ENCODE results near the gene HADH. TPM values are rescaled to one million over a fixed set of nuclear protein-coding genes. Genes with fewer than 3 reads are reported as not detected.

The HADH gene
- total RNA-seq, 2 donors from 2014 or later = 32.5 to 53.0 TPM

- no peak for TF ChIP-seq CTCF (conservative IDR thresholded peaks at IDR 0.05)
- DNase-seq = no peak
- no peaks in the 10 kb centered on the region for H3K9me3 ChIP-seq (ENCODE audit: control insufficient read depth, low read length)
- Mint-ChIP-seq H3K4me1 (no peaks in the 10 kb centered on the region), H3K4me3 (no peak overlapping the region), H3K27ac (no peak overlapping the region), H3K27me3 (ENCODE audit: insufficient read depth) (no peaks in the 10 kb centered on the region), H3K9me3 (no peaks in the 10 kb centered on the region), H3K36me3 (ENCODE audit: low read depth) (no peaks in the 10 kb centered on the region)
- no peak overlapping the region for H3K4me3 ChIP-seq (ENCODE audit: low read length)
- H3K4me1 ChIP-seq (ENCODE audit: control insufficient read depth, insufficient read depth, low read length) = no peaks in the 10 kb centered on the region
- no peaks in the 10 kb centered on the region for H3K36me3 ChIP-seq (ENCODE audit: control insufficient read depth, insufficient read depth, low read length)
- WGBS, 2 experiments (ENCODE audit: insufficient coverage in 1 of 2, insufficient read length in 1 of 2) = 70 to 93% methylated on average over 3 to 10 of the region's 10 CpGs
- no peak overlapping the region for H3K9ac ChIP-seq (ENCODE audit: extremely low read depth, low read length, poor library complexity, severe bottlenecking)
- no peaks in the 10 kb centered on the region for H3K27me3 ChIP-seq (ENCODE audit: control insufficient read depth, insufficient read depth, low read length, poor library complexity, severe bottlenecking)
- no peak overlapping the region for H3K27ac ChIP-seq (ENCODE audit: low read depth, low read length)
Measured at GRCh38 chr4:108051343-108051742, 61.7 kb downstream of the HADH start.

- no peaks in the 10 kb centered on the region for H3K36me3 Mint-ChIP-seq (ENCODE audit: low read depth)
- H3K4me1 Mint-ChIP-seq = no peaks in the 10 kb centered on the region
- no peak overlapping the region for H3K4me3 Mint-ChIP-seq
- H3K27me3 Mint-ChIP-seq (ENCODE audit: insufficient read depth) = no peaks in the 10 kb centered on the region
- no peak overlapping the region for H3K9ac ChIP-seq (ENCODE audit: extremely low read depth, low read length, poor library complexity, severe bottlenecking)
- no peaks in the 10 kb centered on the region for H3K36me3 ChIP-seq (ENCODE audit: control insufficient read depth, insufficient read depth, low read length)
- no peaks in the 10 kb centered on the region for H3K9me3 ChIP-seq (ENCODE audit: control insufficient read depth, low read length)
- H3K9me3 Mint-ChIP-seq = no peaks in the 10 kb centered on the region
- H3K27ac ChIP-seq (ENCODE audit: low read depth, low read length) = no peak overlapping the region
- TF ChIP-seq CTCF (conservative IDR thresholded peaks at IDR 0.05) = no peak
- H3K27ac Mint-ChIP-seq = no peak overlapping the region
- no peak overlapping the region for H3K4me3 ChIP-seq (ENCODE audit: low read length)
- no peak for DNase-seq
- H3K4me1 ChIP-seq (ENCODE audit: control insufficient read depth, insufficient read depth, low read length) = no peaks in the 10 kb centered on the region
- 90 to 100% methylated on average over 1 to 2 of the region's 2 CpGs for WGBS, 2 experiments (ENCODE audit: insufficient coverage in 1 of 2, insufficient read length in 1 of 2)
- no peaks in the 10 kb centered on the region for H3K27me3 ChIP-seq (ENCODE audit: control insufficient read depth, insufficient read depth, low read length, poor library complexity, severe bottlenecking)
Measured at GRCh38 chr4:108052558-108053120, 63.0 kb downstream of the HADH start.

GRCh38 chr4:108053251-108053711 is 63.6 kb downstream of the HADH start:
- Histone ChIP-seq H3K9ac (ENCODE audit: extremely low read depth, low read length, poor library complexity, severe bottlenecking) (no peak overlapping the region), H3K4me1 (ENCODE audit: control insufficient read depth, insufficient read depth, low read length) (no peaks in the 10 kb centered on the region), H3K4me3 (ENCODE audit: low read length) (no peak overlapping the region), H3K9me3 (ENCODE audit: control insufficient read depth, low read length) (no peaks in the 10 kb centered on the region), H3K27me3 (ENCODE audit: control insufficient read depth, insufficient read depth, low read length, poor library complexity, severe bottlenecking) (no peaks in the 10 kb centered on the region), H3K36me3 (ENCODE audit: control insufficient read depth, insufficient read depth, low read length) (no peaks in the 10 kb centered on the region), H3K27ac (ENCODE audit: low read depth, low read length) (no peak overlapping the region)
- no peak overlapping the region for H3K4me3 Mint-ChIP-seq
- no peaks in the 10 kb centered on the region for H3K36me3 Mint-ChIP-seq (ENCODE audit: low read depth)
- no peaks in the 10 kb centered on the region for H3K9me3 Mint-ChIP-seq
- H3K4me1 Mint-ChIP-seq = no peaks in the 10 kb centered on the region
- TF ChIP-seq CTCF (conservative IDR thresholded peaks at IDR 0.05) = no peak
- WGBS, 2 experiments (ENCODE audit: insufficient coverage in 1 of 2, insufficient read length in 1 of 2) = 92 to 100% methylated on average over 1 of the region's 1 CpG
- no peak for DNase-seq
- no peaks in the 10 kb centered on the region for H3K27me3 Mint-ChIP-seq (ENCODE audit: insufficient read depth)
- no peak overlapping the region for H3K27ac Mint-ChIP-seq
